COR-L47 (cell line): ENCODE results near the gene LHPP.
"Not testable (repeated sequence)": the region's sequence is repeated elsewhere in the genome, so short reads cannot be mapped to it uniquely, and the experiment has no call there.

Experiments
- DNase-seq: peaks from one replicate; lab custom pipeline; 2025; lab: John Stamatoyannopoulos, UW

The LHPP gene

GRCh38 chr10:124461642-124462347 lies at the start of gene LHPP:
LHPP (plus strand) TSS chr10:124461823; CDS start chr10:124461863, 40 bp downstream.
- DNase-seq: peak; percentile 38

- DNase-seq: no peak
These were observed 47.5 kb upstream of the LHPP start for GRCh38 chr10:124414076-124414475.

GRCh38 chr10:124415210-124415609 lies 46.4 kb upstream of the LHPP start:
- no peak for DNase-seq

DNA sequence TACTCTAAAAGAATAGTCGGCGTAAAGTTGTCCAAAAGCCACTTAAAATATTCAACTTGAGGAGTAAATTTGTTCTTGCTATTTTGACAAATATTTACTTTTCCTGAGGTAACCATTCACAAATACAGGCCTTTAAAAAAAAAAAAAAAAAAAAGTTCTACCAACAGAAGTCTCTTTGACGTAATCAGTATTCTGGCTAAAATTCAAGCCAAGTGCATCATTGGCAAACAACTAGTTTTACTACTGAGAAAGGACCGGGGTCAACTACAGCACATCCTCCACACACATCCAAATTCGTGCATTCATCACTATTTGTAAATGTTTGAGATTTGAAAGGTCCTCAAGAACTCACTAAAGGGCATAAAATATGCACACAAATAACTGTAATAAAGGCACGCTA lies 44.9 kb upstream of the LHPP start:
- no peak for DNase-seq

GRCh38 chr10:124417895-124418725 lies 43.5 kb upstream of the LHPP start:
- no peak for DNase-seq

GRCh38 chr10:124418726-124419501 lies 42.7 kb upstream of the LHPP start, which contains the start of gene OAT:
OAT (minus strand) TSS chr10:124418923; CDS start chr10:124412171, 6,752 bp downstream.
- peak; percentile 84 for DNase-seq

DNA sequence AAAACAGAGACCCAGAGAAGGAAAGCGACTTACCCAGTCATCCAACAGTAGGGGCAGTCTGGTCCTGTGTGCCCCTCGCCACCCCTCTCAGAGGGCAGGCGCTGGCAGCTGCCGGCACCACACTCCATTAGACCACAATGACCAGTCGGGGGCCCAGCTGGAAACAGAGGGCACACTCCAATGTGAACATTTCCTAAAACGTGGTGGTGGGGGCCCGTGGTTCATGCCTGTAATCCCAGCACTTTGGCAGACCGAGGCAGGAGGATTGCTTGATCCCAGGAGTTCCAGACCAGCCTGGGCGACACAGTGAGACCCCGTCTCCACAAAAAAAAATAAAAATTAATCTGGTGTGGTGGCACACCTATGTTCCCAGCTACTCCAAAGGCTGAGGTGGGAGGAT lies 42.0 kb upstream of the LHPP start:
- DNase-seq: no peak

- DNase-seq: no peak
These were observed 41.4 kb upstream of the LHPP start for GRCh38 chr10:124420254-124420653.

GRCh38 chr10:124422742-124423141 lies 38.9 kb upstream of the LHPP start:
- no peak for DNase-seq

- DNase-seq: no peak
These were observed 37.8 kb upstream of the LHPP start for GRCh38 chr10:124423813-124424212.

GRCh38 chr10:124425227-124425962 lies 36.2 kb upstream of the LHPP start:
- no peak for DNase-seq

GRCh38 chr10:124428207-124428777 lies 33.3 kb upstream of the LHPP start:
- DNase-seq: no peak

GRCh38 chr10:124429576-124429975 lies 32.0 kb upstream of the LHPP start:
- no peak for DNase-seq

- no peak for DNase-seq
These were observed 31.5 kb upstream of the LHPP start for GRCh38 chr10:124430077-124430476.

- no peak for DNase-seq
These were observed 28.2 kb upstream of the LHPP start for GRCh38 chr10:124433461-124433860.

DNA sequence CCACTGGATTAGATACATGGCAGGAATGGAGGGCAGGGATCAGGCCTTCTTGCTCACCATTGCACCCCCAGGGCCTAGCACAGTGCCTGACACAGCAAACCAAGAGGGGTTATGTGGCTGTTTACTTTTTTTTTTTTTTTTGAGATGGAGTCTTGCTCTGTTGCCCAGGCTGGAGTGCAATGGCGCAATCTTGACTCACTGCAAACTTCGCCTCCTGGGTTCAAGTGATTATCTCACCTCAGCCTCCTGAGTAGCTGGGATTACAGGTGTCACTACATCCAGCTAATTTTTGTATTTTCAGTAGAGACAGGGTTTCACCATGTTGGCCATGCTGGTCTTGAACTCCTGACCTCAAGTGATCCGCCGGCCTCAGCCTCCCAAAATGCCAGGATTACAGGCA lies 25.9 kb upstream of the LHPP start:
- not testable (repeated sequence) for DNase-seq

- no peak for DNase-seq
These were observed 25.4 kb upstream of the LHPP start for GRCh38 chr10:124436191-124436638.

- DNase-seq: not testable (repeated sequence)
These were observed 19.9 kb upstream of the LHPP start for GRCh38 chr10:124441694-124442093.

- no peak for DNase-seq
These were observed 14.5 kb upstream of the LHPP start for GRCh38 chr10:124446830-124447750.
